Measurements from ENCODE around the gene DMKN.
A peak's percentile ranks its signal among the peaks of the same experiment; 100 is the strongest.
"Not testable (repeated sequence)": the region's sequence is repeated elsewhere in the genome, so short reads cannot be mapped to it uniquely, and the experiment has no call there.

DMKN gene

DNA sequence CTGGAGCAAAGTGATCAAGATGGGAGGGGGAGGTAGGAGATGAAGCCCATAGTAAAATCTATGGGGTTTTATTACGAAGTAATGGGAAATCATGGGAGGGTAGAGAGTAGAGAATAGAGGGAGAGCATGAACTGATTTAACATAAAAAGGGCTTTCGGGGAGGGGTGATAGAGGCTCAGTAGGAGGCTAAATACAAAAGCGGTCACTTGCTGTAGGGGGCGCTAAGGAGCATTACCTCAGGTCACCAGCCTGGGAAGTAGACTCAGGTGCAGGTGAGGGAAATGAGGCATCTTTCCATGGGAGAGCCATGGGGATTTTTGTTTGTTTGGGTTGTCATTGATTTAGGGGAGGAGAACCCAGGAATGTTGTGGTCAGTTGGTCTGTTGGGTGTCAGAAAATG, 37.3 kb downstream of the DMKN start:
- TF ChIP-seq, protein P1, sequence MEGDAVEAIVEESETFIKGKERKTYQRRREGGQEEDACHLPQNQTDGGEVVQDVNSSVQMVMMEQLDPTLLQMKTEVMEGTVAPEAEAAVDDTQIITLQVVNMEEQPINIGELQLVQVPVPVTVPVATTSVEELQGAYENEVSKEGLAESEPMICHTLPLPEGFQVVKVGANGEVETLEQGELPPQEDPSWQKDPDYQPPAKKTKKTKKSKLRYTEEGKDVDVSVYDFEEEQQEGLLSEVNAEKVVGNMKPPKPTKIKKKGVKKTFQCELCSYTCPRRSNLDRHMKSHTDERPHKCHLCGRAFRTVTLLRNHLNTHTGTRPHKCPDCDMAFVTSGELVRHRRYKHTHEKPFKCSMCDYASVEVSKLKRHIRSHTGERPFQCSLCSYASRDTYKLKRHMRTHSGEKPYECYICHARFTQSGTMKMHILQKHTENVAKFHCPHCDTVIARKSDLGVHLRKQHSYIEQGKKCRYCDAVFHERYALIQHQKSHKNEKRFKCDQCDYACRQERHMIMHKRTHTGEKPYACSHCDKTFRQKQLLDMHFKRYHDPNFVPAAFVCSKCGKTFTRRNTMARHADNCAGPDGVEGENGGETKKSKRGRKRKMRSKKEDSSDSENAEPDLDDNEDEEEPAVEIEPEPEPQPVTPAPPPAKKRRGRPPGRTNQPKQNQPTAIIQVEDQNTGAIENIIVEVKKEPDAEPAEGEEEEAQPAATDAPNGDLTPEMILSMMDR (IDR thresholded peaks at IDR 0.05; ENCODE audit: low read depth, low read length, poor library complexity, severe bottlenecking) = peak; percentile 75
- TF ChIP-seq EZH2phosphoT487 (IDR thresholded peaks at IDR 0.05; ENCODE audit: borderline replicate concordance, low read length) = no peak
- Histone ChIP-seq H3K36me3 (ENCODE audit: control insufficient read depth, low read length) (no peaks in the 10 kb centered on the region), H4K20me1 (ENCODE audit: control insufficient read depth, insufficient read depth, low read depth, low read length) (no peaks in the 10 kb centered on the region), H3K27ac (ENCODE audit: low read depth, low read length) (no peak overlapping the region), H3K27me3 (ENCODE audit: control insufficient read depth, low read length) (peaks cover 18% of the 10 kb centered on the region), H3K4me2 (ENCODE audit: low read length) (no peak overlapping the region), H3K4me3 (ENCODE audit: low read length) (no peak overlapping the region), H3F3A (ENCODE audit: control insufficient read depth, insufficient read depth) (0 out of 2 replicates have a peak, but pooled peaks cover 2% of the 10 kb centered on the region), H3K9me3 (ENCODE audit: control insufficient read depth, insufficient read depth, low read length) (no peaks in the 10 kb centered on the region), H3K4me1 (ENCODE audit: control insufficient read depth, low read length) (no peaks in the 10 kb centered on the region), H3K9me2 (replicated peaks; ENCODE audit: control insufficient read depth, low read length) (no peaks in the 10 kb centered on the region), H3K79me2 (ENCODE audit: control insufficient read depth, low read length) (no peaks in the 10 kb centered on the region)

- H3K27ac ChIP-seq (ENCODE audit: low read depth, low read length); H3K4me2 ChIP-seq (ENCODE audit: low read length): not testable (repeated sequence)
Measured at GRCh38 chr19:35474594-35474993, 38.9 kb downstream of the DMKN start.

GRCh38 chr19:35474104-35474503, 39.3 kb downstream of the DMKN start:
- Histone ChIP-seq H3K79me2 (ENCODE audit: control insufficient read depth, low read length) (no peaks in the 10 kb centered on the region), H3K9me2 (replicated peaks; ENCODE audit: control insufficient read depth, low read length) (no peaks in the 10 kb centered on the region), H3F3A (ENCODE audit: control insufficient read depth, insufficient read depth) (0 out of 2 replicates have a peak, but pooled peaks cover 2% of the 10 kb centered on the region), H3K4me3 (ENCODE audit: low read length) (no peak overlapping the region), H3K36me3 (ENCODE audit: control insufficient read depth, low read length) (no peaks in the 10 kb centered on the region), H3K4me1 (ENCODE audit: control insufficient read depth, low read length) (no peaks in the 10 kb centered on the region), H3K27me3 (ENCODE audit: control insufficient read depth, low read length) (peaks cover 23% of the 10 kb centered on the region), H3K27ac (ENCODE audit: low read depth, low read length) (no peak overlapping the region), H3K9me3 (ENCODE audit: control insufficient read depth, insufficient read depth, low read length) (no peaks in the 10 kb centered on the region), H4K20me1 (ENCODE audit: control insufficient read depth, insufficient read depth, low read depth, low read length) (no peaks in the 10 kb centered on the region), H3K4me2 (ENCODE audit: low read length) (no peak overlapping the region)
- TF ChIP-seq EZH2phosphoT487 (IDR thresholded peaks at IDR 0.05; ENCODE audit: borderline replicate concordance, low read length) = no peak
- TF ChIP-seq, protein P1 (IDR thresholded peaks at IDR 0.05; ENCODE audit: low read depth, low read length, poor library complexity, severe bottlenecking) = no peak

More at GRCh38 chr19:35474594-35474993, 38.9 kb downstream of the DMKN start:
- not testable (repeated sequence) for H3F3A ChIP-seq (ENCODE audit: control insufficient read depth, insufficient read depth); H3K9me2 ChIP-seq (replicated peaks; ENCODE audit: control insufficient read depth, low read length); H3K4me1 ChIP-seq (ENCODE audit: control insufficient read depth, low read length); H4K20me1 ChIP-seq (ENCODE audit: control insufficient read depth, insufficient read depth, low read depth, low read length); H3K9me3 ChIP-seq (ENCODE audit: control insufficient read depth, insufficient read depth, low read length); H3K36me3 ChIP-seq (ENCODE audit: control insufficient read depth, low read length); H3K79me2 ChIP-seq (ENCODE audit: control insufficient read depth, low read length); H3K4me3 ChIP-seq (ENCODE audit: low read length)
- peaks cover 18% of the 10 kb centered on the region for H3K27me3 ChIP-seq (ENCODE audit: control insufficient read depth, low read length)

- Histone ChIP-seq H3K4me3 (ENCODE audit: low read length) (no peak overlapping the region), H3K9me2 (replicated peaks; ENCODE audit: control insufficient read depth, low read length) (no peaks in the 10 kb centered on the region), H3K9me3 (ENCODE audit: control insufficient read depth, insufficient read depth, low read length) (no peaks in the 10 kb centered on the region), H3K4me2 (ENCODE audit: low read length) (no peak overlapping the region), H3K27me3 (ENCODE audit: control insufficient read depth, low read length) (peaks cover 39% of the 10 kb centered on the region), H3K4me1 (ENCODE audit: control insufficient read depth, low read length) (no peaks in the 10 kb centered on the region), H3F3A (ENCODE audit: control insufficient read depth, insufficient read depth) (no peaks in the 10 kb centered on the region), H3K27ac (ENCODE audit: low read depth, low read length) (no peak overlapping the region), H3K79me2 (ENCODE audit: control insufficient read depth, low read length) (no peaks in the 10 kb centered on the region), H3K36me3 (ENCODE audit: control insufficient read depth, low read length) (no peaks in the 10 kb centered on the region), H4K20me1 (ENCODE audit: control insufficient read depth, insufficient read depth, low read depth, low read length) (0 out of 2 replicates have a peak, but pooled peaks cover 2% of the 10 kb centered on the region)
- no peak for TF ChIP-seq EZH2phosphoT487 (IDR thresholded peaks at IDR 0.05; ENCODE audit: borderline replicate concordance, low read length)
- TF ChIP-seq, protein P1 (IDR thresholded peaks at IDR 0.05; ENCODE audit: low read depth, low read length, poor library complexity, severe bottlenecking) = no peak
Measured at GRCh38 chr19:35471946-35472345, 41.5 kb downstream of the DMKN start.

GRCh38 chr19:35471075-35471474, 42.4 kb downstream of the DMKN start:
- H3K9me3 ChIP-seq (ENCODE audit: control insufficient read depth, insufficient read depth, low read length); H3K4me3 ChIP-seq (ENCODE audit: low read length); H3F3A ChIP-seq (ENCODE audit: control insufficient read depth, insufficient read depth); H4K20me1 ChIP-seq (ENCODE audit: control insufficient read depth, insufficient read depth, low read depth, low read length); H3K4me1 ChIP-seq (ENCODE audit: control insufficient read depth, low read length); H3K9me2 ChIP-seq (replicated peaks; ENCODE audit: control insufficient read depth, low read length); H3K27ac ChIP-seq (ENCODE audit: low read depth, low read length); H3K4me2 ChIP-seq (ENCODE audit: low read length); H3K79me2 ChIP-seq (ENCODE audit: control insufficient read depth, low read length); H3K36me3 ChIP-seq (ENCODE audit: control insufficient read depth, low read length): not testable (repeated sequence)
- H3K27me3 ChIP-seq (ENCODE audit: control insufficient read depth, low read length) = peaks cover 48% of the 10 kb centered on the region

Data from DOHH2 (cell line).